Osteoblast (primary cell): ENCODE results near the gene KRTAP10-6. TPM values are rescaled to one million over a fixed set of nuclear protein-coding genes. Genes with fewer than 3 reads are reported as not detected.

ENCODE experiments used
- DNase-seq: peaks from one replicate; pipeline ENCODE4 v3.0.0; 2011; ENCODE audit warnings: low spot score, mixed read lengths; ENCODE audit not compliant: insufficient read length; ENCODE audit errors: missing footprints
- H2AFZ ChIP-seq: 2 replicates; pipeline ENCODE4 v1.6.0; 2011; ENCODE audit warnings: mild to moderate bottlenecking, low read length
- H3K27ac ChIP-seq: 2 replicates; pipeline ENCODE4 v1.5.1; 2011; ENCODE audit warnings: mild to moderate bottlenecking, low read depth, low read length, moderate library complexity
- H3K27me3 ChIP-seq: 2 replicates; pipeline ENCODE4 v1.6.0; 2012; ENCODE audit warnings: mild to moderate bottlenecking, control low read depth, inconsistent platforms, low read length, moderate library complexity; ENCODE audit not compliant: insufficient read depth
- H3K36me3 ChIP-seq: 2 replicates; pipeline ENCODE4 v1.5.1; 2011; ENCODE audit warnings: mild to moderate bottlenecking, low read length, control low read depth, moderate library complexity; ENCODE audit not compliant: insufficient read depth
- H3K4me1 ChIP-seq: 2 replicates; pipeline ENCODE4 v1.5.1; 2011; ENCODE audit warnings: mild to moderate bottlenecking, low read length, control low read depth, moderate library complexity; ENCODE audit not compliant: insufficient read depth
- H3K4me2 ChIP-seq: 2 replicates; pipeline ENCODE4 v1.6.0; 2011; ENCODE audit warnings: mild to moderate bottlenecking, low read length; ENCODE audit not compliant: insufficient read depth
- H3K4me3 ChIP-seq: fragments of 200-600 bp; sonication (generic); 3 replicates; pipeline ENCODE4 v1.5.1; 2012; ENCODE audit warnings: mild to moderate bottlenecking, low read length, inconsistent platforms; ENCODE audit not compliant: insufficient read depth
- H3K79me2 ChIP-seq: 2 replicates; pipeline ENCODE4 v1.6.0; 2012; ENCODE audit warnings: mild to moderate bottlenecking, low read length, control low read depth, inconsistent platforms; ENCODE audit not compliant: insufficient read depth
- H3K9me3 ChIP-seq: 2 replicates; pipeline ENCODE4 v1.5.1; 2011; ENCODE audit warnings: low read depth, low read length, control low read depth
- H4K20me1 ChIP-seq: 2 replicates; pipeline ENCODE4 v1.6.0; 2012; ENCODE audit warnings: mild to moderate bottlenecking, low read length, control low read depth; ENCODE audit not compliant: insufficient read depth
- total RNA-seq: library from RNA; depleted of rRNA; stranded (reverse); fragments of >200 nt; gene quantifications from 2 replicates; pipeline ENCODE4 v1.2.3, GENCODE V29; 2012
- TF ChIP-seq, protein P1 (sequence below): IDR thresholded peaks from 2 replicates; pipeline ENCODE4 v1.5.1; 2011; ENCODE audit warnings: mild to moderate bottlenecking, low read depth, low read length, moderate library complexity; ENCODE audit errors: extremely low read depth

KRTAP10-6 gene
- total RNA-seq, 1 donor: not detected

DNA sequence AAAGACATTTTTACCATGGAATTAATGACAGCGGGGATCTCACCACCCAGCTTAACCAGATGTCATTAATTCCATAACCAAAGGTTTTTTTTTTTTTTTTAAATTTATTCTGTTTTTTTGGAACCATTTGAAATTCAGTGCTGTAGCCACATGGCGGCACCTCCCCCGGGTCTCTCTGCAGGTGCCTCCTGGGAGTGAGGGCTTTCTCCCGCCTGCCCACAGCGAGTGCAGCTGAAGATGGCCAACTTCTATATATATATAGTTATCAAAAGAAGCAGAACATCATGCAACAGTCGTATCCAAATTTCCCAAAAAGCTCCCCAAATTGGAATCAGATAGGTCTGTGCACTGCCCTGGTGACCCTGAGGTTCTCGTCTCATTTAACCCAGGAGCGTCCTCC, 23.2 kb upstream of the KRTAP10-6 start:
- Histone ChIP-seq H4K20me1 (no peaks in the 10 kb centered on the region), H2AFZ (no peak overlapping the region), H3K27me3 (no peaks in the 10 kb centered on the region), H3K4me2 (no peak overlapping the region), H3K27ac (no peak overlapping the region), H3K79me2 (no peaks in the 10 kb centered on the region), H3K9me3 (peaks cover 3% of the 10 kb centered on the region), H3K4me3 (no peak overlapping the region), H3K4me1 (no peaks in the 10 kb centered on the region), H3K36me3 (no peaks in the 10 kb centered on the region)
- TF ChIP-seq, protein P1, sequence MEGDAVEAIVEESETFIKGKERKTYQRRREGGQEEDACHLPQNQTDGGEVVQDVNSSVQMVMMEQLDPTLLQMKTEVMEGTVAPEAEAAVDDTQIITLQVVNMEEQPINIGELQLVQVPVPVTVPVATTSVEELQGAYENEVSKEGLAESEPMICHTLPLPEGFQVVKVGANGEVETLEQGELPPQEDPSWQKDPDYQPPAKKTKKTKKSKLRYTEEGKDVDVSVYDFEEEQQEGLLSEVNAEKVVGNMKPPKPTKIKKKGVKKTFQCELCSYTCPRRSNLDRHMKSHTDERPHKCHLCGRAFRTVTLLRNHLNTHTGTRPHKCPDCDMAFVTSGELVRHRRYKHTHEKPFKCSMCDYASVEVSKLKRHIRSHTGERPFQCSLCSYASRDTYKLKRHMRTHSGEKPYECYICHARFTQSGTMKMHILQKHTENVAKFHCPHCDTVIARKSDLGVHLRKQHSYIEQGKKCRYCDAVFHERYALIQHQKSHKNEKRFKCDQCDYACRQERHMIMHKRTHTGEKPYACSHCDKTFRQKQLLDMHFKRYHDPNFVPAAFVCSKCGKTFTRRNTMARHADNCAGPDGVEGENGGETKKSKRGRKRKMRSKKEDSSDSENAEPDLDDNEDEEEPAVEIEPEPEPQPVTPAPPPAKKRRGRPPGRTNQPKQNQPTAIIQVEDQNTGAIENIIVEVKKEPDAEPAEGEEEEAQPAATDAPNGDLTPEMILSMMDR: no peak
- DNase-seq: no peak

DNA sequence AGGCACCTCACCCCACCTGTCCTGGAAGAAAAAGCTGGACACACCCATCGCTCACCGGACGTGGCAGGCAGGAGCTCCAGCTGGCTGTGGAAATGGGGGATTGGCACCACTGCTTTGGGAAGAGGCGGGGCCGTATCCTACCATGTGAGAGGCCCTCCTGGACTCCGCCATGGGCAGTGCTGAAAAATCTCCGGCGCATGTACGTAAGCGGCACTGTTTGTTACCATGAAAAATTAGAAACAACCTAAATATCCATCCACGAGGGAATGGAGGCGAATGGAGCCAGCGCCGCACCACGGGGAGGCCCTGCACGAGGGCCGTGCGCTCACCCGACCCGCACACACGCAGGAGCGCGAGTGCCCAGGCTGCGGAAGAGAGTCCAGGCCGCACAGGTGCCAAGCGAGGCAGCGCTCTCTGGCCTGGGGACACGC, 22.7 kb upstream of the KRTAP10-6 start:
- DNase-seq: no peak
- H3K36me3 ChIP-seq: no peaks in the 10 kb centered on the region
- no peaks in the 10 kb centered on the region for H4K20me1 ChIP-seq
- no peaks in the 10 kb centered on the region for H3K4me1 ChIP-seq
- no peaks in the 10 kb centered on the region for H3K79me2 ChIP-seq
- no peaks in the 10 kb centered on the region for H3K27me3 ChIP-seq
- no peak overlapping the region for H3K4me2 ChIP-seq
- no peak overlapping the region for H3K27ac ChIP-seq
- H3K9me3 ChIP-seq: peaks cover 3% of the 10 kb centered on the region
- no peak overlapping the region for H2AFZ ChIP-seq
- TF ChIP-seq, protein P1: no peak
- no peak overlapping the region for H3K4me3 ChIP-seq

DNA sequence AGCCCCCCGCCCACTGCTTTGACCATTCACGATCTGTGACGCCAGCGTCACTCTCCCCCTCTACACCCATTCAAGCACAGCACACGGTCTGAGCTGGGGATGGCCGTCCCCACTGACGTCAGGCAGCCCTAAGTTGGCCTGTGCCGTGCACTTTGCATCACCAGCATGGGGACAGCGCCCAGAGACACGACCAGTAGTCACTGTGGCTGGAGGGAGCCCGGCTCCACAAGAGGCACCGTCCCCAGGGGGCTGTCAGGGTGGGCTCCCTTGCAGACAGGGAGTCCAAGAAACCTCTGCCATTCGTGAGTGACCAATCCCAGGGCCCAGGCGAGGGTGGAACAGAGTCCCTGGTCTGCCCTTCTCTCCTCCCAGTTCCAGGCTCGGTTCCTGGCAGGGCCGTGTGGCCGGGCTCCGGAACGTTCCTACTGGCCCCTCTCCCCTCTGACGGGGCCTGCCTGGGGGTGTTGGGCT, 21.9 kb upstream of the KRTAP10-6 start:
- no peaks in the 10 kb centered on the region for H3K36me3 ChIP-seq
- H2AFZ ChIP-seq: no peak overlapping the region
- no peak overlapping the region for H3K4me3 ChIP-seq
- H3K27ac ChIP-seq: no peak overlapping the region
- DNase-seq: no peak
- no peak overlapping the region for H3K4me2 ChIP-seq
- no peaks in the 10 kb centered on the region for H3K79me2 ChIP-seq
- H3K9me3 ChIP-seq: peaks cover 3% of the 10 kb centered on the region
- TF ChIP-seq, protein P1: no peak
- no peaks in the 10 kb centered on the region for H4K20me1 ChIP-seq
- no peaks in the 10 kb centered on the region for H3K27me3 ChIP-seq
- H3K4me1 ChIP-seq: no peaks in the 10 kb centered on the region

DNA sequence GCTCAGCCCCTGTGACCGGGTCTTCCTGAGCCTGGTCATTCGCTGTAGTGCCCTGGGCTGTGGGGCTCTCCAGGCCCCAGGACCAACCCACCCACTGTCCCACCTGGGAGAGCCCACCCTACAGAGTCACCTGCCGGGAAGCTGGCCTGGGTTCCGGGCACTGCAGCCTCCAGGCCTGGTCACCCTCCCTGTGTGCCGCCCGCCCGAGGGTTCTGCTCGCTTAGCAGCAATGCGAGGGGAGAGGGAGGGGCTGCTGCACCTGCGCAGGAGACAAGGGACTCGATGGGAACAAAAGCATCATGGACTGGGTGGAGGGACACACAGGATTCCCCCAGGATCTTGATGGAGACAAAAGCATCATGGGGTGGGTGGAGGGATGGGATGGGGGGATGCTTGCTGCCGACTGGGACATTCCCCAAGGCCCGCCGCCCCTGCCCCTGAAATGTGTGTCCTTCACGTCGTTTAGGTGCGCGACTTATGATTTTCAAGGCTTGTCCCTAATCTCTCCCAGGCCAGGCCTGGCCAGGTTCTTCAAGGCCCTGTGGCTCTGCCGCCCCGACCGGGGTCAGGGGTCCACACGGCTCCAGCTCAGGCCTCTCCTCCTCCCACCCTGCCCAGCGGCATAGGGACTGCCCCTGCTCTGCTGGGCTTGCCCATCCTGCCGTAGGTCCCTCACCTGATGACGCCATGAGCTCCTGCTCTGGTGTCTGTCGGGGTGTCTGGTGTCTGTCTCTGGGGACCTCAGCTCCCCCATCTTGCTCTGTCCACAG, 21.3 kb upstream of the KRTAP10-6 start:
- H3K4me2 ChIP-seq: no peak overlapping the region
- no peaks in the 10 kb centered on the region for H3K4me1 ChIP-seq
- H3K4me3 ChIP-seq: no peak overlapping the region
- TF ChIP-seq, protein P1: no peak
- H3K27me3 ChIP-seq: no peaks in the 10 kb centered on the region
- no peaks in the 10 kb centered on the region for H3K79me2 ChIP-seq
- no peak for DNase-seq
- H2AFZ ChIP-seq: no peak overlapping the region
- H3K27ac ChIP-seq: no peak overlapping the region
- no peaks in the 10 kb centered on the region for H4K20me1 ChIP-seq
- no peaks in the 10 kb centered on the region for H3K36me3 ChIP-seq
- peaks cover 3% of the 10 kb centered on the region for H3K9me3 ChIP-seq
